IMR-90 (cell line): ENCODE results near the gene RAD51. TPM values are rescaled to one million over a fixed set of nuclear protein-coding genes. Genes with fewer than 3 reads are reported as not detected.

Source experiments
- ATAC-seq: fragments of 200-7000 bp; cut with Tn5 transposase; 2 replicates; pipeline ENCODE4 v1.9.1; 2020; ENCODE audit warnings: low read depth, mild to moderate bottlenecking, moderate library complexity
- BruUV-seq: library from RNA; stranded (reverse); fragments of 400-500 nt; replicated peaks from 2 replicates; lab custom pipeline; 2021; lab: Mats Ljungman, UMichigan
- CTCF ChIA-PET: fragments of 300-600 bp; formaldehyde crosslinking; extraction: SDS; loops from one replicate; lab custom pipeline; 2021; ENCODE audit warnings: antibody characterized with exemption; lab: Yijun Ruan, JAX
- POLR2A ChIA-PET: fragments of 300-600 bp; sonication (Branson Sonifier 250); formaldehyde crosslinking; loops from one replicate; lab custom pipeline; 2022; ENCODE audit warnings: antibody characterized with exemption; ENCODE audit not compliant: unreplicated experiment; lab: Charles Lee
- DNase-seq: peaks from one replicate; pipeline ENCODE4 v3.0.0; 2013
- H2AFZ ChIP-seq: replicated peaks from 2 replicates; pipeline ENCODE3; 2013; ENCODE audit warnings: low read length, mild to moderate bottlenecking; ENCODE audit not compliant: poor library complexity
- H2AK5ac ChIP-seq: 2 replicates; pipeline ENCODE4 v1.6.1; 2013; ENCODE audit warnings: low read depth, low read length, inconsistent platforms
- H2AK9ac ChIP-seq: replicated peaks from 2 replicates; pipeline ENCODE3; 2013; ENCODE audit warnings: mild to moderate bottlenecking, low read depth, low read length, moderate library complexity; ENCODE audit not compliant: poor library complexity
- H2BK120ac ChIP-seq: 2 replicates; pipeline ENCODE4 v1.6.1; 2013; ENCODE audit warnings: low read depth, low read length, inconsistent platforms
- H2BK15ac ChIP-seq: 3 replicates; pipeline ENCODE4 v1.6.1; 2013; ENCODE audit warnings: low read depth, low read length, inconsistent platforms
- H2BK20ac ChIP-seq: 2 replicates; pipeline ENCODE4 v1.6.1; 2013; ENCODE audit warnings: low read depth, mild to moderate bottlenecking, inconsistent platforms, low read length, moderate library complexity
- H2BK5ac ChIP-seq: 2 replicates; pipeline ENCODE4 v1.6.1; 2013; ENCODE audit warnings: mild to moderate bottlenecking, low read depth, low read length, inconsistent platforms; ENCODE audit not compliant: poor library complexity, severe bottlenecking
- H3K14ac ChIP-seq: replicated peaks from 2 replicates; pipeline ENCODE4 v1.6.1; 2013; ENCODE audit warnings: low read depth, low read length, inconsistent platforms
- H3K18ac ChIP-seq: 2 replicates; pipeline ENCODE4 v1.6.1; 2013; ENCODE audit warnings: low read depth, low read length, control low read depth
- H3K23ac ChIP-seq: 2 replicates; pipeline ENCODE4 v1.6.1; 2013; ENCODE audit warnings: low read depth, low read length, inconsistent platforms
- H3K27ac ChIP-seq: 2 replicates; pipeline ENCODE4 v1.5.1; 2013; ENCODE audit warnings: mild to moderate bottlenecking, control low read depth, low read length; ENCODE audit not compliant: insufficient read depth
- H3K27me3 ChIP-seq: 2 replicates; pipeline ENCODE4 v1.6.1; 2013; ENCODE audit warnings: low read length; ENCODE audit not compliant: control insufficient read depth, insufficient read depth
- H3K36me3 ChIP-seq: 2 replicates; pipeline ENCODE4 v1.6.1; 2013; ENCODE audit warnings: low read length, mixed read lengths; ENCODE audit not compliant: control insufficient read depth, insufficient read depth
- H3K4ac ChIP-seq: 2 replicates; pipeline ENCODE4 v1.6.1; 2013; ENCODE audit warnings: low read depth, low read length, inconsistent platforms
- H3K4me1 ChIP-seq: 2 replicates; pipeline ENCODE4 v1.6.1; 2013; ENCODE audit warnings: low read length, mixed read lengths; ENCODE audit not compliant: control insufficient read depth, insufficient read depth
- H3K4me2 ChIP-seq: 2 replicates; pipeline ENCODE4 v1.6.1; 2013; ENCODE audit warnings: low read depth, mild to moderate bottlenecking, control low read depth, low read length, moderate library complexity
- H3K4me3 ChIP-seq: 2 replicates; pipeline ENCODE4 v1.5.1; 2013; ENCODE audit warnings: low read depth, mild to moderate bottlenecking, control low read depth, low read length, moderate library complexity; ENCODE audit not compliant: insufficient read depth
- H3K56ac ChIP-seq: 2 replicates; pipeline ENCODE4 v1.6.1; 2013; ENCODE audit warnings: low read length, inconsistent platforms; ENCODE audit not compliant: insufficient read depth; ENCODE audit errors: extremely low read depth
- H3K79me1 ChIP-seq, 2 experiments: 2 replicates each; pipeline ENCODE4 v1.6.1; 2013; ENCODE audit warnings: low read length in 2 of 2, inconsistent platforms in 1 of 2, low read depth in 1 of 2
- H3K9ac ChIP-seq: 2 replicates; pipeline ENCODE4 v1.6.1; 2013; ENCODE audit warnings: low read depth, low read length, control low read depth
- H3K9me1 ChIP-seq: 2 replicates; pipeline ENCODE4 v1.6.1; 2013; ENCODE audit warnings: low read length, inconsistent platforms; ENCODE audit not compliant: insufficient read depth
- H3K9me3 ChIP-seq: 2 replicates; pipeline ENCODE4 v1.6.1; 2013; ENCODE audit warnings: low read length; ENCODE audit not compliant: control insufficient read depth, insufficient read depth
- H4K20me1 ChIP-seq: 2 replicates; pipeline ENCODE4 v1.6.1; 2013; ENCODE audit warnings: low read length, inconsistent platforms; ENCODE audit not compliant: insufficient read depth
- H4K5ac ChIP-seq: 2 replicates; pipeline ENCODE4 v1.6.1; 2013; ENCODE audit warnings: mild to moderate bottlenecking, low read depth, low read length, control low read depth
- H4K8ac ChIP-seq, 2 experiments: 2 replicates each; pipeline ENCODE4 v1.6.1; 2013; ENCODE audit warnings: low read depth in 2 of 2, low read length in 2 of 2, control low read depth in 1 of 2, inconsistent platforms in 1 of 2
- H4K91ac ChIP-seq: 2 replicates; pipeline ENCODE4 v1.6.1; 2013; ENCODE audit warnings: low read depth, low read length, inconsistent platforms; ENCODE audit not compliant: insufficient read depth
- CEBPB ChIP-seq: IDR thresholded peaks from 2 replicates; pipeline ENCODE4 v1.6.1; 2012; ENCODE audit warnings: low read depth, low read length, improper control_type of control experiment
- MAFK ChIP-seq: IDR thresholded peaks from 2 replicates; pipeline ENCODE4 v1.6.1; 2012; ENCODE audit warnings: low read depth, low read length, improper control_type of control experiment
- WGBS, 2 experiments: methylation state at CpG; one replicate each; pipeline versions ENCODE4 v1.1.5 to v1.1.7; 2013; ENCODE audit warnings: missing lambda C conversion rate in 2 of 2; ENCODE audit not compliant: insufficient read length in 1 of 2; ENCODE audit errors: extremely low coverage in 2 of 2; 5-methylcytosine and 5-hydroxymethylcytosine counted together
- dilution Hi-C: fragments of 300-500 bp; cut with HindIII; formaldehyde crosslinking; loops from one replicate; pipeline ENCODE4 v1.14.3; 2018; ENCODE audit warnings: low sequenced_read_pairs; ENCODE audit not compliant: unreplicated experiment
- in situ Hi-C: fragments of 300-500 bp; cut with MboI; formaldehyde crosslinking; loops from 3 replicates; pipeline ENCODE4 v1.14.3; 2019; ENCODE audit warnings: low sequenced_read_pairs, inconsistent platforms, mixed read lengths
- intact Hi-C: fragments of 100-400 bp; cut with micrococcal nuclease; formaldehyde crosslinking; loops from 2 replicates; pipeline ENCODE4 v1.10.0; 2022
- polyA plus RNA-seq, 3 experiments: library from polyadenylated mRNA; depleted of rRNA; stranded (reverse); fragments of >200 nt; gene quantifications; 2 replicates each; pipeline ENCODE4 v1.2.3, GENCODE V29; 2012; ENCODE audit warnings: low replicate concordance in 1 of 3
- total RNA-seq: library from RNA; depleted of rRNA; stranded (reverse); fragments of >200 nt; gene quantifications from 2 replicates; pipeline ENCODE4 v1.2.3, GENCODE V29; 2012

Gene RAD51
- total and polyA plus RNA-seq, 2 of the 4 experiments (the other 2 are of a cell fraction), result 6.8 to 8.4 TPM

GRCh38 chr15:40775740-40776536, 81.0 kb downstream of the RAD51 start:
- H3K27me3 ChIP-seq, result no peaks in the 10 kb centered on the region
- no peak overlapping the region for H2AFZ ChIP-seq
- H3K18ac ChIP-seq, result no peak overlapping the region
- H3K4ac ChIP-seq, result no peak overlapping the region
- CTCF ChIA-PET, result no interaction called here
- H4K8ac ChIP-seq, result no peak overlapping the region
- no peak overlapping the region for H3K23ac ChIP-seq
- in situ Hi-C loops, result no loop called here
- no peak overlapping the region for H3K27ac ChIP-seq
- peaks cover 0 to 7% of the 10 kb centered on the region in 2 experiments; a peak in 1 of 4 replicates for H3K79me1 ChIP-seq
- no peak overlapping the region for H4K5ac ChIP-seq
- 100% methylated on average over 5 of the region's 14 CpGs; no CpG with 5 or more reads in 1 of the 2 experiments for WGBS, 2 experiments
- H4K20me1 ChIP-seq, result peaks cover 3% of the 10 kb centered on the region; the same call in 1 of the 2 replicates
- H3K9me3 ChIP-seq, result no peaks in the 10 kb centered on the region
- no peak overlapping the region for H2AK5ac ChIP-seq
- H3K9me1 ChIP-seq, result no peaks in the 10 kb centered on the region
- no peak overlapping the region for H3K14ac ChIP-seq
- no peak overlapping the region for H2BK20ac ChIP-seq
- H3K56ac ChIP-seq, result no peak overlapping the region
- POLR2A ChIA-PET, result no interaction called here
- no peak overlapping the region for H2AK9ac ChIP-seq
- peaks cover 62% of the 10 kb centered on the region for H3K36me3 ChIP-seq
- BruUV-seq, result no TSS peak
- intact Hi-C loops, result no loop called here
- DNase-seq (no peak), ATAC-seq (no peak)
- no peaks in the 10 kb centered on the region for H3K4me1 ChIP-seq
- H3K9ac ChIP-seq, result no peak overlapping the region
- no peak overlapping the region for H4K91ac ChIP-seq
- dilution Hi-C loops, result no loop called here
- TF ChIP-seq CEBPB (no peak), MAFK (no peak)
- no peak overlapping the region for H3K4me3 ChIP-seq
- H2BK15ac ChIP-seq, result no peak overlapping the region
- H2BK5ac ChIP-seq, result no peak overlapping the region
- H3K4me2 ChIP-seq, result no peak overlapping the region
- H2BK120ac ChIP-seq, result no peak overlapping the region
